D721Med (cell line): Measurements from ENCODE around the gene SPSB2.

Source experiments
- DNase-seq: peaks from one replicate; pipeline ENCODE4 v3.0.0; 2011; ENCODE audit warnings: low spot score; ENCODE audit not compliant: insufficient read length
- FAIRE-seq: peaks from 2 replicates; lab custom pipeline; 2011; peaks lifted over from hg19 to GRCh38; lab: Jason Lieb, UNC
- TF ChIP-seq, protein P1 (sequence below): IDR thresholded peaks from 2 replicates; pipeline ENCODE4 v1.5.1; 2012; ENCODE audit warnings: mild to moderate bottlenecking, control low read depth; ENCODE audit not compliant: insufficient read depth; ENCODE audit errors: missing control alignments

The SPSB2 gene

DNA sequence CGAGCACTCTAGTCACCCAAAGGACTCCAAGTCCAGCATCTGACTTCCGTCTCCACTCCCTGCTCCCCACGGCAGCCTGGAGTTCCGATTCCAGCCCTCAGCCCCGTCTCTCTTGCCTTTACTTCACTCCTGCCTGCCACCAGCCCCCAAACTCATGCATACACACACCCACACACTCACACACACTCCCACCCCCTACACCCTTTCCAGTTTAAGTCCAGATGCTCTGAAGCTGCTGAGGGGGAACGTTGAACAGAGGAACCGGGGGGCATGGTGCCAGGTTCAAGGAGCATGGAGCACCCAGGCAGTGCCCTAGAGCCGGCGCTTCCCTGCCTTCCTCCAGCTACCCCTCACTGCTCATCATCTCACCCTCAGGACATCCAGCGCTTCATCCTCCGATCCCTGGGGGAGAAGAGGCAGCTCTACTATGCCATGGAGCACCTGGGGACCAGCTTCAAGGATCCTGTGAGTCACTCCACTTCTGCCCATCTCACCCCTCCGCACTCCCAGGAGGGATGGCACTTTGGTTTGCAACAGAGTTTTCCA lies 41.6 kb downstream of the SPSB2 start:
- FAIRE-seq, result no peak
- DNase-seq, result no peak
- TF ChIP-seq, protein P1, sequence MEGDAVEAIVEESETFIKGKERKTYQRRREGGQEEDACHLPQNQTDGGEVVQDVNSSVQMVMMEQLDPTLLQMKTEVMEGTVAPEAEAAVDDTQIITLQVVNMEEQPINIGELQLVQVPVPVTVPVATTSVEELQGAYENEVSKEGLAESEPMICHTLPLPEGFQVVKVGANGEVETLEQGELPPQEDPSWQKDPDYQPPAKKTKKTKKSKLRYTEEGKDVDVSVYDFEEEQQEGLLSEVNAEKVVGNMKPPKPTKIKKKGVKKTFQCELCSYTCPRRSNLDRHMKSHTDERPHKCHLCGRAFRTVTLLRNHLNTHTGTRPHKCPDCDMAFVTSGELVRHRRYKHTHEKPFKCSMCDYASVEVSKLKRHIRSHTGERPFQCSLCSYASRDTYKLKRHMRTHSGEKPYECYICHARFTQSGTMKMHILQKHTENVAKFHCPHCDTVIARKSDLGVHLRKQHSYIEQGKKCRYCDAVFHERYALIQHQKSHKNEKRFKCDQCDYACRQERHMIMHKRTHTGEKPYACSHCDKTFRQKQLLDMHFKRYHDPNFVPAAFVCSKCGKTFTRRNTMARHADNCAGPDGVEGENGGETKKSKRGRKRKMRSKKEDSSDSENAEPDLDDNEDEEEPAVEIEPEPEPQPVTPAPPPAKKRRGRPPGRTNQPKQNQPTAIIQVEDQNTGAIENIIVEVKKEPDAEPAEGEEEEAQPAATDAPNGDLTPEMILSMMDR, result no peak

DNA sequence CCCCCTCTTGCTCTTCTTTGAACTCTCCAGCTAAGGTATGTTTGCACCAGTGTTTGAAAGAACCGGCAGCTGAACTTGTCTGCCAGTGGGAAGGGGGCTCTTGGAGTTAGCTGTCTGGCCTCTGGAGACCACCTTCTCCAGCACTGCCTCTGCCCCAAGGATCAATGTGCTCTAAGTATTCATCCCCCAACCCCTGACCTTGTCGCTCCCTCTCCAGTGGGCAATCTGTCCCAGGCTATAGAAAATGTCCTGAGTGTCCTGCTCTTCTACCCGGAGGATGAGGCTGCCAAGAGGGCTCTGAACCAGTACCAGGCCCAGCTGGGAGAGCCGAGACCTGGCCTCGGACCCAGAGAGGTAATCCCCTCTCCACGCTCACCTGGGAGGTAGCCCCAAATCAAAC lies 42.1 kb downstream of the SPSB2 start:
- no peak for DNase-seq
- FAIRE-seq, result no peak
- TF ChIP-seq, protein P1, result no peak

DNA sequence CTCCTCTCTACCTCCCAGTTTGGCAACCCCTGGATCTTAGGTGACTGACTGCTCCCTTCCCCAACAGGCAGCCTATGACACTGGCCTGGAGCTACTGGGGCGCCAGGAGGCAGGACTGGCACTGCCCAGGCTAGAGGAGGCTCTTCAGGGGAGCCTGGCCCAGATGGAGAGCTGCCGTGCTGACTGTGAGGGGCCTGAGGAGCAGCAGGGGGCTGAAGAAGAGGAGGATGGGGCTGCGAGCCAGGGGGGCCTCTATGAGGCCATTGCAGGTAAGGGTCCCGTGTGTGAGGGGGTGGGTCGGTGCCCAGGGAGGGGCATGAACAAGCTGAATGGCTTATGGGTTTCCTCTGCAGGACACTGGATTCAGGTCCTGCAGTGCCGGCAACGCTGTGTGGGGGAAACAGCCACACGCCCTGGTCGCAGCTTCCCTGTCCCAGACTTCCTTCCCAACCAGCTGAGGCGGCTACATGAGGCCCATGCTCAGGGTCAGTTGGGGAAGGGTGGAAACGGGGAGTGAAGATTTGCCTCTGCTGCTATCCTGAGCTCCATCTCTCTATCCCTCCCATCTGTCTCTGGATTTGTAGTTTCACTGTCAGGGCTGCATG lies 42.7 kb downstream of the SPSB2 start:
- DNase-seq, result no peak
- TF ChIP-seq, protein P1, result no peak
- FAIRE-seq, result no peak

DNA sequence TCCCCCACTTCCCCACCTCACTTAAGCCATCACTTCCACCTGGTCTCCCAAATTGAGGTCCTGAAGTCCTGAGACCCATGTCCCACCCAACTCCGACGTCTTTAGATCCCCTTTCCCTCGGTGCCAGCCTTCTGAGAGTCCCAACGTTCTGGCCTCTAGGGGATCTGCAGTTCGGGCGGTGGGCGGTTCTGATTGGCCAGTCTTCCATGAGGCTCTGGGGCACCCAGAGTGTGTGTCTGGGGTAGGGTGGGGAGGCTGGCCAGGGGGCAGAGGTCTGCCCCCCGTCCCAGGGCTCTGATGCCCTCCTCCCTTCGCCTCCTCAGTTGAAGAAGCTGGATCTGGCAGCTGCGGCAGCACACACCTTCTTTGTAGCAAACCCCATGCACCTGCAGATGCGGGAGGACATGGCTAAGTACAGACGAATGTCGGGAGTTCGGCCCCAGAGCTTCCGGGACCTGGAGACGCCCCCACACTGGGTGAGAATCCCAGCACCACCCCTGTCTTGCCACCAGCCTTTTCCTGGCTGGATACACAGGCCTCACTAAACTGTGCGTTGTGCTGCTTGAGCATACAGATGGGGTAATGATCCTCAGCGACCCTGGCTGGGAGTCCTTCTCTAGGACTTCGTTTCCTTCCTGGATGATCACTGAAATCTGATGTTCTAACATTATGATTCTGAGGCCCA lies 43.4 kb downstream of the SPSB2 start:
- TF ChIP-seq, protein P1, result no peak
- DNase-seq (no peak), FAIRE-seq (no peak)

DNA sequence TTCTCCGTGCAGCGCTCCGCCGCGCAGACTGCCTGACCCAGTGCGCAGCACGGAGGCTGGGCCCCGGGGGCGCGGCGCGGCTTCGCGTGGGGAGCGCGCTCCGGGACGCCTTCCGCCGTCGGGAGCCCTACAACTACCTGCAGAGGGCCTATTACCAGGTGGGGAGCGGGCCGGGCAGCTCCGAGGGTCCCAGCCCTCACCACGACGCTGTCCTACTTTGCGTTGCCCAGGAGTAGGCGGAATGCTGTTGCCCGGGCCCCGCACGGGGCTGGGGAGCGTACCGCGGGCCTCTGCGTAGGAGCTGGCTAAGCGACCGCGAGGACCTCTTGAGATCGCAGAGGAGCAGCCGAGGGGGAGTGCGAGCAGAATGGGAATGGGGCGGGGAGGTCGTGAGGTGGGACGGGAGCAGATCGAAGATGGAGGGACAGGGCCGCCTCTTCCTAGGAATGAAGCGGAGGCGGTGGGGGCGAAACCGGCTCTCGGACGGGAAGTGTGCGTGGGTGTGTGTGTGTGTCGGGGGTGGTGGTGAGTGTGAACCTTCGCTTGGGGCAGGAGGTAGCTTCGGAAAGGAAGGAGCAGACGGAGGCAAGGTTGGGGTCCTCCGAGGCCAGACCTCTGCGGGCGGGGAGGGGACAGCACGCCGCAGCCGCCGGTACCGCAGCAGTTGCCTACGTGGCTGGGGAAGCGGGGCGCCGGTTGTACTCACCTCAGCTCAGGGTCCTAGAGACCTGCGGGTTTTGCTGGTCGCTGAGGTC lies 44.1 kb downstream of the SPSB2 start:
- FAIRE-seq (no peak), DNase-seq (no peak)
- TF ChIP-seq, protein P1, result no peak

- DNase-seq (no peak), FAIRE-seq (no peak)
- TF ChIP-seq, protein P1, result no peak
Measured at GRCh38 chr12:6827982-6828780, 44.9 kb downstream of the SPSB2 start, which contains the start of gene P3H3. P3H3 (plus strand) TSS chr12:6828407; CDS start chr12:6828441, 34 bp downstream.
